Panc1 (cell line): Measurements from ENCODE around the gene CACNA2D4.

Source experiments
- POLR2AphosphoS5 ChIP-seq: IDR thresholded peaks from 2 replicates; pipeline ENCODE4 v1.6.1; 2012; ENCODE audit warnings: mild to moderate bottlenecking, low read depth, low read length, moderate library complexity
- SIN3A ChIP-seq: IDR thresholded peaks from 2 replicates; pipeline ENCODE4 v1.6.1; 2012; ENCODE audit warnings: low read depth, mild to moderate bottlenecking, low read length, moderate library complexity, borderline replicate concordance; ENCODE audit not compliant: insufficient read depth
- TCF7L2 ChIP-seq: IDR thresholded peaks from 2 replicates; pipeline ENCODE4 v1.6.1; 2011; ENCODE audit warnings: mild to moderate bottlenecking, low read depth, low read length, inconsistent platforms
- TF ChIP-seq, protein P1 (sequence below): fragments of 450-650 bp; IDR thresholded peaks from 2 replicates; pipeline ENCODE4 v1.5.1; 2017; ENCODE audit warnings: mild to moderate bottlenecking
- TF ChIP-seq, protein P2 (sequence below), 2 experiments: IDR thresholded peaks; 2 replicates each; pipeline ENCODE4 v1.6.1; 2011 to 2012; ENCODE audit warnings: low read depth in 2 of 2, control low read depth in 1 of 2, low read length in 1 of 2, mild to moderate bottlenecking in 1 of 2, moderate library complexity in 1 of 2; ENCODE audit not compliant: insufficient read depth in 1 of 2

DNA sequence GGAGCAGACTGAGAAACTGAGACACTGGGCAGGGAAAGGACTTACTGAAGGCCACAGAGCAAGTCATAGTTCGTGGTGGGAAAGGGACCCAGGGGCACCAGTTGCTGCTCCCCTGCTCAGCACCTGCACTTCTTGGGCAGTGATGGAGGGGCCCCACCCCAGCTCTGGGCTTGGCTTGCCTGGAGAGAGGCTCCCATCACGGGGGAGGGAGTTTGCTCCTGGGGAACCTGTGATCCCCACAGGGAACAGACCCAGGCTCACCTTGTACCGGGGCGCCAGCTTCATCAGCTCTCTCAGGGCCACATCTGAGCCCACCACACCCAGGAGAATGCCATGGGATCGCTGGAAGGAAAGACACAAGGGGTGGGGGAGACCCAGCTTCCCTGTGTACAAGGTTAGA is 39.8 kb downstream of the CACNA2D4 start:
- TF ChIP-seq POLR2AphosphoS5 (no peak), SIN3A (no peak), TCF7L2 (no peak)
- TF ChIP-seq, protein P1, sequence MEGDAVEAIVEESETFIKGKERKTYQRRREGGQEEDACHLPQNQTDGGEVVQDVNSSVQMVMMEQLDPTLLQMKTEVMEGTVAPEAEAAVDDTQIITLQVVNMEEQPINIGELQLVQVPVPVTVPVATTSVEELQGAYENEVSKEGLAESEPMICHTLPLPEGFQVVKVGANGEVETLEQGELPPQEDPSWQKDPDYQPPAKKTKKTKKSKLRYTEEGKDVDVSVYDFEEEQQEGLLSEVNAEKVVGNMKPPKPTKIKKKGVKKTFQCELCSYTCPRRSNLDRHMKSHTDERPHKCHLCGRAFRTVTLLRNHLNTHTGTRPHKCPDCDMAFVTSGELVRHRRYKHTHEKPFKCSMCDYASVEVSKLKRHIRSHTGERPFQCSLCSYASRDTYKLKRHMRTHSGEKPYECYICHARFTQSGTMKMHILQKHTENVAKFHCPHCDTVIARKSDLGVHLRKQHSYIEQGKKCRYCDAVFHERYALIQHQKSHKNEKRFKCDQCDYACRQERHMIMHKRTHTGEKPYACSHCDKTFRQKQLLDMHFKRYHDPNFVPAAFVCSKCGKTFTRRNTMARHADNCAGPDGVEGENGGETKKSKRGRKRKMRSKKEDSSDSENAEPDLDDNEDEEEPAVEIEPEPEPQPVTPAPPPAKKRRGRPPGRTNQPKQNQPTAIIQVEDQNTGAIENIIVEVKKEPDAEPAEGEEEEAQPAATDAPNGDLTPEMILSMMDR, result no peak
- TF ChIP-seq, protein P2, sequence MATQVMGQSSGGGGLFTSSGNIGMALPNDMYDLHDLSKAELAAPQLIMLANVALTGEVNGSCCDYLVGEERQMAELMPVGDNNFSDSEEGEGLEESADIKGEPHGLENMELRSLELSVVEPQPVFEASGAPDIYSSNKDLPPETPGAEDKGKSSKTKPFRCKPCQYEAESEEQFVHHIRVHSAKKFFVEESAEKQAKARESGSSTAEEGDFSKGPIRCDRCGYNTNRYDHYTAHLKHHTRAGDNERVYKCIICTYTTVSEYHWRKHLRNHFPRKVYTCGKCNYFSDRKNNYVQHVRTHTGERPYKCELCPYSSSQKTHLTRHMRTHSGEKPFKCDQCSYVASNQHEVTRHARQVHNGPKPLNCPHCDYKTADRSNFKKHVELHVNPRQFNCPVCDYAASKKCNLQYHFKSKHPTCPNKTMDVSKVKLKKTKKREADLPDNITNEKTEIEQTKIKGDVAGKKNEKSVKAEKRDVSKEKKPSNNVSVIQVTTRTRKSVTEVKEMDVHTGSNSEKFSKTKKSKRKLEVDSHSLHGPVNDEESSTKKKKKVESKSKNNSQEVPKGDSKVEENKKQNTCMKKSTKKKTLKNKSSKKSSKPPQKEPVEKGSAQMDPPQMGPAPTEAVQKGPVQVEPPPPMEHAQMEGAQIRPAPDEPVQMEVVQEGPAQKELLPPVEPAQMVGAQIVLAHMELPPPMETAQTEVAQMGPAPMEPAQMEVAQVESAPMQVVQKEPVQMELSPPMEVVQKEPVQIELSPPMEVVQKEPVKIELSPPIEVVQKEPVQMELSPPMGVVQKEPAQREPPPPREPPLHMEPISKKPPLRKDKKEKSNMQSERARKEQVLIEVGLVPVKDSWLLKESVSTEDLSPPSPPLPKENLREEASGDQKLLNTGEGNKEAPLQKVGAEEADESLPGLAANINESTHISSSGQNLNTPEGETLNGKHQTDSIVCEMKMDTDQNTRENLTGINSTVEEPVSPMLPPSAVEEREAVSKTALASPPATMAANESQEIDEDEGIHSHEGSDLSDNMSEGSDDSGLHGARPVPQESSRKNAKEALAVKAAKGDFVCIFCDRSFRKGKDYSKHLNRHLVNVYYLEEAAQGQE (IDR thresholded peaks at IDR 0.05; ENCODE audit: insufficient read depth in 1 of 2, low read depth in 2 of 2, low read length in 1 of 2), result no peak
